Panc1 (cell line): ENCODE measurements around the gene TESK2. TPM values are rescaled to one million over a fixed set of nuclear protein-coding genes. Genes with fewer than 3 reads are reported as not detected.

Experiments
- ATAC-seq: fragments of 200-7000 bp; cut with Tn5 transposase; 2 replicates; pipeline ENCODE4 v1.9.1; 2020; ENCODE audit warnings: mild to moderate bottlenecking, moderate library complexity
- BruUV-seq: library from RNA; stranded (reverse); fragments of 400-500 nt; replicated peaks from 2 replicates; lab custom pipeline; 2021; lab: Mats Ljungman, UMichigan
- CTCF ChIA-PET: fragments of 300-600 bp; sonication (Branson Sonifier 250); formaldehyde crosslinking; loops from one replicate; lab custom pipeline; 2022; ENCODE audit warnings: antibody characterized with exemption; lab: Charles Lee
- POLR2A ChIA-PET: fragments of 300-600 bp; sonication (Branson Sonifier 250); formaldehyde crosslinking; loops from one replicate; lab custom pipeline; 2022; ENCODE audit warnings: antibody characterized with exemption; lab: Charles Lee
- DNase-seq: peaks from one replicate; pipeline ENCODE4 v3.0.0-alpha.2; 2010; ENCODE audit warnings: low read depth, low spot score
- H3K27ac ChIP-seq: 2 replicates; pipeline ENCODE4 v1.5.1; 2011; ENCODE audit warnings: mild to moderate bottlenecking, low read length, inconsistent platforms
- H3K27me3 ChIP-seq: fragments of 200-500 bp; sonication (Bioruptor generic); 2 replicates; pipeline ENCODE4 v1.6.0; 2014; ENCODE audit warnings: low read length, inconsistent platforms; ENCODE audit not compliant: control insufficient read depth, insufficient read depth
- H3K36me3 ChIP-seq: fragments of 200-500 bp; sonication (Bioruptor generic); 2 replicates; pipeline ENCODE4 v1.5.1; 2014; ENCODE audit warnings: inconsistent platforms, mild to moderate bottlenecking, low read length, moderate library complexity; ENCODE audit not compliant: control insufficient read depth, insufficient read depth
- H3K4me1 ChIP-seq: 2 replicates; pipeline ENCODE4 v1.5.1; 2011; ENCODE audit warnings: inconsistent platforms, mild to moderate bottlenecking, low read length, moderate library complexity; ENCODE audit not compliant: control insufficient read depth, insufficient read depth
- H3K4me3 ChIP-seq, 2 experiments: 2 replicates each; pipeline ENCODE4 v1.5.1; 2011 to 2012; ENCODE audit warnings: low read depth in 2 of 2, low read length in 2 of 2, mild to moderate bottlenecking in 2 of 2, inconsistent platforms in 1 of 2, moderate library complexity in 1 of 2
- H3K9me3 ChIP-seq: fragments of 200-500 bp; sonication (Bioruptor generic); 2 replicates; pipeline ENCODE4 v1.5.1; 2014; ENCODE audit warnings: low read depth, mild to moderate bottlenecking, inconsistent platforms, low read length, moderate library complexity; ENCODE audit not compliant: control insufficient read depth, insufficient read depth
- POLR2AphosphoS5 ChIP-seq: IDR thresholded peaks from 2 replicates; pipeline ENCODE4 v1.6.1; 2012; ENCODE audit warnings: mild to moderate bottlenecking, low read depth, low read length, moderate library complexity
- SIN3A ChIP-seq: IDR thresholded peaks from 2 replicates; pipeline ENCODE4 v1.6.1; 2012; ENCODE audit warnings: low read depth, mild to moderate bottlenecking, low read length, moderate library complexity, borderline replicate concordance; ENCODE audit not compliant: insufficient read depth
- TCF7L2 ChIP-seq: IDR thresholded peaks from 2 replicates; pipeline ENCODE4 v1.6.1; 2011; ENCODE audit warnings: mild to moderate bottlenecking, low read depth, low read length, inconsistent platforms
- in situ Hi-C: cut with HindIII; loops from 2 replicates; pipeline ENCODE4 v1.10.0; 2016; ENCODE audit warnings: low sequenced_read_pairs, low pct_unique_long_range_greater_than_20kb
- intact Hi-C: fragments of 100-400 bp; cut with micrococcal nuclease; formaldehyde crosslinking; loops from one replicate; pipeline ENCODE4 v1.10.0; 2022; ENCODE audit not compliant: unreplicated experiment
- total RNA-seq: library from RNA; stranded (reverse); gene quantifications from one replicate; pipeline ENCODE4 v1.2.1, GENCODE V29; 2021; ENCODE audit not compliant: unreplicated experiment
- TF ChIP-seq, protein P1 (sequence below): fragments of 450-650 bp; IDR thresholded peaks from 2 replicates; pipeline ENCODE4 v1.5.1; 2017; ENCODE audit warnings: mild to moderate bottlenecking
- TF ChIP-seq, protein P2 (sequence below), 2 experiments: IDR thresholded peaks; 2 replicates each; pipeline ENCODE4 v1.6.1; 2011 to 2012; ENCODE audit warnings: low read depth in 2 of 2, control low read depth in 1 of 2, low read length in 1 of 2, mild to moderate bottlenecking in 1 of 2, moderate library complexity in 1 of 2; ENCODE audit not compliant: insufficient read depth in 1 of 2

TESK2 gene
- total RNA-seq, 1 experiment from 2014 or later, result 3.3 TPM

DNA sequence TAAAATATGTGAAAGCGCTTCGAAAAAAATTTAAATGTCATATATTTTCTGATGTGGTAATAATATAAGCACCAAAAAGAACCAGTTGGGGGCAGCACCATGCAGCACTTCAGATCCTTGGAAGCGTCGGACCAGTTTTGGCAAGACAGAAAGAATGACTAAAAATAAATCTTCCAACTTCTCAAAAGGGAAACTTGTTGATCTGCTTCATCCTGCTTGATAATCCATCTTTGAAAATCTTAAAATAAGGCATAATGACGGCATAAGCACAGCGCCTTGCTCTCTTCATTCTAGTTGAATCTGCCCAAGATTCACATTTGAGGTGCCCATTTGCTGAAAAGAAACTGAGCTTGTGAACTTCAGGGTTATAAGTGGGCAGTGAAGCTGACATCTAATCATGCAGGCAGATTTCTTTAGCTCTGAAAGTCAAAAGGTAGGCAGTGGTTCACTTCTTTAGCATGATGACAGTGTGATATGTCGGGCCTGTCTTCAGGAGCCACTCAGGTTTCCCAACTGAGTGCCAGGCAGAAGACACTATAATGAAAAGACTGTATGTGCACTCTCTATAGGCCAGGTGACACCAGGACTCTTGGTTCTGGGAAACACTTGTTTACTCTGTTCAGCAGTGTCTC lies 131.0 kb downstream of the TESK2 start:
- H3K36me3 ChIP-seq, result no peaks in the 10 kb centered on the region
- H3K27ac ChIP-seq, result no peak overlapping the region
- BruUV-seq, result no TSS peak
- ATAC-seq (peak; percentile 74), DNase-seq (no peak)
- TF ChIP-seq TCF7L2 (no peak), SIN3A (no peak), POLR2AphosphoS5 (no peak)
- TF ChIP-seq, protein P1, sequence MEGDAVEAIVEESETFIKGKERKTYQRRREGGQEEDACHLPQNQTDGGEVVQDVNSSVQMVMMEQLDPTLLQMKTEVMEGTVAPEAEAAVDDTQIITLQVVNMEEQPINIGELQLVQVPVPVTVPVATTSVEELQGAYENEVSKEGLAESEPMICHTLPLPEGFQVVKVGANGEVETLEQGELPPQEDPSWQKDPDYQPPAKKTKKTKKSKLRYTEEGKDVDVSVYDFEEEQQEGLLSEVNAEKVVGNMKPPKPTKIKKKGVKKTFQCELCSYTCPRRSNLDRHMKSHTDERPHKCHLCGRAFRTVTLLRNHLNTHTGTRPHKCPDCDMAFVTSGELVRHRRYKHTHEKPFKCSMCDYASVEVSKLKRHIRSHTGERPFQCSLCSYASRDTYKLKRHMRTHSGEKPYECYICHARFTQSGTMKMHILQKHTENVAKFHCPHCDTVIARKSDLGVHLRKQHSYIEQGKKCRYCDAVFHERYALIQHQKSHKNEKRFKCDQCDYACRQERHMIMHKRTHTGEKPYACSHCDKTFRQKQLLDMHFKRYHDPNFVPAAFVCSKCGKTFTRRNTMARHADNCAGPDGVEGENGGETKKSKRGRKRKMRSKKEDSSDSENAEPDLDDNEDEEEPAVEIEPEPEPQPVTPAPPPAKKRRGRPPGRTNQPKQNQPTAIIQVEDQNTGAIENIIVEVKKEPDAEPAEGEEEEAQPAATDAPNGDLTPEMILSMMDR, result peak; percentile 81
- TF ChIP-seq, protein P2, sequence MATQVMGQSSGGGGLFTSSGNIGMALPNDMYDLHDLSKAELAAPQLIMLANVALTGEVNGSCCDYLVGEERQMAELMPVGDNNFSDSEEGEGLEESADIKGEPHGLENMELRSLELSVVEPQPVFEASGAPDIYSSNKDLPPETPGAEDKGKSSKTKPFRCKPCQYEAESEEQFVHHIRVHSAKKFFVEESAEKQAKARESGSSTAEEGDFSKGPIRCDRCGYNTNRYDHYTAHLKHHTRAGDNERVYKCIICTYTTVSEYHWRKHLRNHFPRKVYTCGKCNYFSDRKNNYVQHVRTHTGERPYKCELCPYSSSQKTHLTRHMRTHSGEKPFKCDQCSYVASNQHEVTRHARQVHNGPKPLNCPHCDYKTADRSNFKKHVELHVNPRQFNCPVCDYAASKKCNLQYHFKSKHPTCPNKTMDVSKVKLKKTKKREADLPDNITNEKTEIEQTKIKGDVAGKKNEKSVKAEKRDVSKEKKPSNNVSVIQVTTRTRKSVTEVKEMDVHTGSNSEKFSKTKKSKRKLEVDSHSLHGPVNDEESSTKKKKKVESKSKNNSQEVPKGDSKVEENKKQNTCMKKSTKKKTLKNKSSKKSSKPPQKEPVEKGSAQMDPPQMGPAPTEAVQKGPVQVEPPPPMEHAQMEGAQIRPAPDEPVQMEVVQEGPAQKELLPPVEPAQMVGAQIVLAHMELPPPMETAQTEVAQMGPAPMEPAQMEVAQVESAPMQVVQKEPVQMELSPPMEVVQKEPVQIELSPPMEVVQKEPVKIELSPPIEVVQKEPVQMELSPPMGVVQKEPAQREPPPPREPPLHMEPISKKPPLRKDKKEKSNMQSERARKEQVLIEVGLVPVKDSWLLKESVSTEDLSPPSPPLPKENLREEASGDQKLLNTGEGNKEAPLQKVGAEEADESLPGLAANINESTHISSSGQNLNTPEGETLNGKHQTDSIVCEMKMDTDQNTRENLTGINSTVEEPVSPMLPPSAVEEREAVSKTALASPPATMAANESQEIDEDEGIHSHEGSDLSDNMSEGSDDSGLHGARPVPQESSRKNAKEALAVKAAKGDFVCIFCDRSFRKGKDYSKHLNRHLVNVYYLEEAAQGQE (IDR thresholded peaks at IDR 0.05; ENCODE audit: insufficient read depth in 1 of 2, low read depth in 2 of 2, low read length in 1 of 2), result no peak
- intact Hi-C loops, result loop anchor here (1.0 kb wide), 1 partner anchor 133 kb away; no protein-coding TSS in a partner anchor
- no peaks in the 10 kb centered on the region for H3K9me3 ChIP-seq
- H3K27me3 ChIP-seq, result no peaks in the 10 kb centered on the region
- no peak overlapping the region for H3K4me3 ChIP-seq
- ChIA-PET POLR2A (no interaction called here), CTCF (interaction anchor here (1.5 to 4.3 kb wide), 3 partner anchors 47 to 140 kb away, joined by 3 to 32 read pairs (median 5); partner anchors contain the start of genes CCDC163, MMACHC and TESK2)
- no peaks in the 10 kb centered on the region; the same call in 1 of the 2 replicates for H3K4me1 ChIP-seq
- in situ Hi-C loops, result no loop called here

DNA sequence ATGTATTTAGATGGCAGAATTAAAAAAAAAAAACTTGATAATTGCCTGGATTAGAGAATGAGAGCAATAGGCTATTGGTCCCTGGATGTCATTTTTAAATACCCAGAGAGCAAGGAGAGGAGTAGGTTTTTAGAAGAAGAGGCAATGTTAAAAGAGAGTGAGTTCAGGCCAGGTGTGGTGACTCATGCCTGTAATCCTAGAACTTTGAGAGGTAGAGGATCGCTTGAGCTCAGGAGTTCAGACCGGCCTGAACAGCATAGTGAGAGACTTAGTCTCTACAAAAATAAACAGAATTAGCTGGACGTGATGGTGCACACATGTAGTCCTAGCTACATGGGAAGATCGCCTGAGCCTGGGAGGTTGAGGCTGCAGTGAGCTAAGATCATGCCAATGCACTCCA lies 134.8 kb downstream of the TESK2 start:
- no TSS peak for BruUV-seq
- CTCF ChIA-PET, result interaction anchor here (1.4 kb wide), 1 partner anchor 137 kb away, joined by 8 read pairs; no protein-coding TSS in a partner anchor
- Histone ChIP-seq H3K4me1 (no peaks in the 10 kb centered on the region; the same call in 1 of the 2 replicates), H3K4me3 (no peak overlapping the region), H3K27ac (no peak overlapping the region), H3K27me3 (no peaks in the 10 kb centered on the region), H3K9me3 (no peaks in the 10 kb centered on the region), H3K36me3 (no peaks in the 10 kb centered on the region)
- in situ Hi-C loops (no loop called here), intact Hi-C loops (no loop called here)
- TF ChIP-seq, protein P2 (IDR thresholded peaks at IDR 0.05; ENCODE audit: insufficient read depth in 1 of 2, low read depth in 2 of 2, low read length in 1 of 2), result no peak
- TF ChIP-seq SIN3A, result no peak
- no peak for TF ChIP-seq POLR2AphosphoS5
- ATAC-seq, result no peak
- POLR2A ChIA-PET, result interaction anchor here (0.7 to 2.2 kb wide), 2 partner anchors 8 to 162 kb away, joined by 6 to 7 read pairs; no protein-coding TSS in a partner anchor
- no peak for DNase-seq
